Hematopoietic multipotent progenitor cell treated with erythropoietin and hydrocortisone succinate and interleukin-3 and kit ligand, for 17 days (in vitro differentiated cells): ENCODE results near the gene DBP.

ENCODE experiments used
- DNase-seq: peaks from one replicate; pipeline ENCODE4 v3.0.0-alpha.2; 2015; ENCODE audit warnings: low spot score

The DBP gene

DNA sequence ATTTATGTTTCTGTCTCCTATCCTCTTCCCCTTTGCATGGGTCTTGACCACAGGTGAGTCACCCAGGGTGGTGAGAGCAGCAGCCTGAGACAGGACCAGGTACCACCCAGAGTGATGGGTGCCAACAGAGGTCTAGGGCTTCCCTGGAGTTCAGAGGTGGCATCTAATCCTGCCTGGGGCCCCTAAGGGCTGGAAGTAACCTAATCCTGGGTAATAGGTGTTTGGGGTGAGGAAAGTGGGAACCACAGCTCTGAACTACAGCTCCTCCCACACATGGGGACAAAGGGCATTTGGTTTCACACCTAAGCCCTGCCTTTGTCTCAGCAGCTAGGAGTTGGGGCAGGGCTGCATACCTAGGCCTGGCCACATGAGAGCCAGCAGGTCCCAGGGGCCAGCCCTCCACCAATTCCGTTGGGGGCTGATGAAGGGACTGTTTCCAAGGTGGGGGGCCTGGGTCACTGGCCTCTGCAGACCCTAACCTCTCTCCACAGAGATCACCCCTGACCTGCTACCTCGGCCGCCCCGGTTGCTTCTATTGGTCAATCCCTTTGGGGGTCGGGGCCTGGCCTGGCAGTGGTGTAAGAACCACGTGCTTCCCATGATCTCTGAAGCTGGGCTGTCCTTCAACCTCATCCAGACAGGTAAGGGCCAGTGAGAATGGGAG, 9.8 kb downstream of the DBP start:
- DNase-seq = no peak

DNA sequence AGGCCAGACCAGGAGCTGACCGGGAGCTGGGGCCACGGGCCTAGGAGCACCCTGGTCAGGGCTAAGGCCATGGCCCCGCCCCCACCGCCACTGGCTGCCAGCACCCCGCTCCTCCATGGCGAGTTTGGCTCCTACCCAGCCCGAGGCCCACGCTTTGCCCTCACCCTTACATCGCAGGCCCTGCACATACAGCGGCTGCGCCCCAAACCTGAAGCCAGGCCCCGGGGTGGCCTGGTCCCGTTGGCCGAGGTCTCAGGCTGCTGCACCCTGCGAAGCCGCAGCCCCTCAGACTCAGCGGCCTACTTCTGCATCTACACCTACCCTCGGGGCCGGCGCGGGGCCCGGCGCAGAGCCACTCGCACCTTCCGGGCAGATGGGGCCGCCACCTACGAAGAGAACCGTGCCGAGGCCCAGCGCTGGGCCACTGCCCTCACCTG, 11.3 kb downstream of the DBP start:
- DNase-seq = no peak

DNA sequence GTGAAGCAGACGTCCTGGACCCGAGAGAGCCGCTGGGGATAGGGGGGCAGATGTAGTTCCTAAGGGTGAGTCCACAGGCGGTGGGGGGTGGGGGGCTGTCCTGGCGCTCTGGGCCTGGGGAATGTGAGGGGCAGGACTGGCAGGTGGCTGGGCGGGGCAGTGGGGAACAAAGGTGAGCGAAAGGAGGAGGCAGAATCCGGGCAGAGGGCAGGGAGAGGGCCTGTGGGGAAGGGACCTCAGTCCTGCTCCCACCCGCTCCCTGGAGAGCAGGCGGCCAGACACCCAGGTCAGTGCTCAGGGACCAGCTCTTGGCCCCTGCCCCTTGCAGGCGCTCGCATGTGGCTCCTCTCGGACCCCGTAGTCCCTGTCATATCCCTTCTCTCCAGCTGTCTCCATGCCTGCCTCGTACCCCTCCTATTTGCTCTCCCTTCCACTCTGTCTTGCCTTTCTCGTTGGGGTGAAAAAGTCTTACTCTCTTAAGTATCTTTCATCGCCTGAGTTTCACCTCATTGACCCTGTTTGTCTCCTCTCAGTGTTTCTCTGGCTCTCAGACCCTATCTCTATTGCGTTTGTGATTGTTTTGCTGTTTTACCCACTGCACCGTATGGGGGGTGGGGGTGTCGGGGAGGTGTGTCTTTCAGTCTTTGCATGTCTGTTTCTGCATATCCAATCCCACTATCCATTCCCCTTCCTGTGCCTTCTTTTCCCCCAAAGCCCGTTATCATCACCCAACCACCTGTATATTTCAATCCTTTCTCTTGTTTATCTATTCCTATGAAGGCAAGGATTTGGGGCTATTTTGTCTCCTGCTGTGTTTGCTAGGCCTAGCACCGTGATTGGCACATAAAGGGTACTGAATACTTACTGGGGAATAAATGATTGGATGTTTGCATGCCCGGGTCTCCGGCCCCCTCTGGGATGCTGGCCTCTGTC, 12.1 kb downstream of the DBP start:
- no peak for DNase-seq

DNA sequence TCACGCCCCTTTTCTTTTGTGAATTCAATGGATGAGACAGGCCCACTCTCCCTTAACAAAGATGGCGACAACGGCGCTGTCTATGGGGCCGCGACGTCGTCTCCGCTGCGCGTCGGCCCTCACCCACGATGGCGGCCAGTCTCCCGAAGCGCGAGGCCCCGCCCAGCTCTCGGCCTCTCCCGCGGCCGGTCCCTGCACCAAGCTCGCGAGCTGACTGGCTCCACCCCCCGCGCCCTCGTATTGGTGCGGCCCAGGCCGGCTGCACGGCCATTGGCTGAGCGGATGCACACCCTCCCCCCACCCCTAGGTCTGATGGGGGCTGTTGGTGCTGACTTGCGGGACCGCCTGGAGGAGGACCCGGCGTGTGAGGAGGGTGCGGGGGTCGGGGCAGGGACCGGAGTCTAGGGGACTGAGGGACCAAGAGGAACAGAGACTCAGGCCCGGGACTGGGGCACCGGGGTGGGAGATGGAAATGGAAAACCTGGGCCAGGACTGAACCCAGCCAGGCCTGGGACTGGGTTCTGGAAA, 13.0 kb downstream of the DBP start:
- peak; percentile 97 for DNase-seq

DNA sequence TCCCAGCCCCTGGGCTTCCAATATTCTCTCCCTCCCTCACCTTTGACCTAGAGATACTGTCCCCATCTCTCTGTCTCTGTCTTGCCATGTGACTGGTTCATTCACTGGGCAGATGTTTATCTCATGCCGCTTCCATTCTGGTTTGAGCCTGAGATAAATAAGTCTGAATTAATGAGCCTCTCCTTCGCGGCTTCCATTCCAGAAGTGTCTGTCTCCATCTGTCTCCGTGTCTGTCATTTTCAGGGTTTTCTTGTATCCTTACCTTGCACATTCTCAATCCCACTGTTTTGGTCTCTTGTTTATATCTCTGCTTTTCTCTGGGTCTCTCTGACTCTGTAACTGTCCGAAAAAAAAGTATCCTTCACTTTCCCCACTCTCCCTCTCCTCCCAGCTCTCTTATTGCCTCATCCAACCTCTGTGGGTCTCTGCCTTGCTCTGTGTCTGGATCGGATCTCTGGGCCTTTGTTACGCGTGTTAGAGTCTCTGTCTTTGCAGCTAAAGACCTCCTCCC, 13.6 kb downstream of the DBP start:
- DNase-seq = no peak

DNA sequence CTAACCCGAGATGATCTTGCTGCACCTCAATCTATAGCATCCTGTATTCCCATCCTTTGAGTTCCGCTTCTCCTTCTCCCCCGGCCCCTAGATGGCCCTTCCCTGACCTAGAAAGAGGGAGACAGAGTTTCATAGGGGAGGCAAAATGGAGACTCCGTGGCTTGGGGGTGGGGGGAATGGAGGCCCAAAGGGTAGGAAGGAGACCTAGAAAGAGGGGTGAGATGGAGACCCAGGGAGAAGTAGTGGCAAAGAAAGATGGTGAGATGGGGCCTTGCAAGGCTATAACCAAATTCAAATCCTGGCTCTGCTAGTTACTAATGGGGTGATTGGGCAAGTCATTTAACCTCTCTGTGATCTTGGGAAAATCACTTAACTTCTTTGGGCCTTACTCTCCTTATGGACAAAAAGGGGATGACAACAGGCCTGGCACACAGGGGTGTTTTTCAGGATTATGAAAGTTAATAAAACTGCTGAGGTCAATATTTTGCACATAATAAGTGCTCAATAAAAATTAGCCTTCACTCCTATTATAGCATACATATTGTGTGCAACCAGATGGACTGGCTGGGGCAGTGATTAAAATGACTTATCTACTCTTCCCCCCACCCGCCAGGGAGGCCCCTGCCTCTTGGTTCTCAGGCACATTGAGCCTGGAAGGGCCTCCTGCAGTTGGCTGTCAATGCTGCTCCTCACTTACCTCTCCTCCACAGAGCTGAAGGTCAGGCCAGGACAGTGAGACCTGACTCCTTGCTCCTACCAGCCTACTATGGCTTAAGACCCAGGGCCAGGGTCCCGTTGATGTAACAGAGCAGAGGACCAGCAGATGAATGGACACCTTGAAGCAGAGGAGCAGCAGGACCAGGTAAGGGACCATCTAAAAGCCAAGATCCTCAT, 17.2 kb downstream of the DBP start:
- DNase-seq = no peak

DNA sequence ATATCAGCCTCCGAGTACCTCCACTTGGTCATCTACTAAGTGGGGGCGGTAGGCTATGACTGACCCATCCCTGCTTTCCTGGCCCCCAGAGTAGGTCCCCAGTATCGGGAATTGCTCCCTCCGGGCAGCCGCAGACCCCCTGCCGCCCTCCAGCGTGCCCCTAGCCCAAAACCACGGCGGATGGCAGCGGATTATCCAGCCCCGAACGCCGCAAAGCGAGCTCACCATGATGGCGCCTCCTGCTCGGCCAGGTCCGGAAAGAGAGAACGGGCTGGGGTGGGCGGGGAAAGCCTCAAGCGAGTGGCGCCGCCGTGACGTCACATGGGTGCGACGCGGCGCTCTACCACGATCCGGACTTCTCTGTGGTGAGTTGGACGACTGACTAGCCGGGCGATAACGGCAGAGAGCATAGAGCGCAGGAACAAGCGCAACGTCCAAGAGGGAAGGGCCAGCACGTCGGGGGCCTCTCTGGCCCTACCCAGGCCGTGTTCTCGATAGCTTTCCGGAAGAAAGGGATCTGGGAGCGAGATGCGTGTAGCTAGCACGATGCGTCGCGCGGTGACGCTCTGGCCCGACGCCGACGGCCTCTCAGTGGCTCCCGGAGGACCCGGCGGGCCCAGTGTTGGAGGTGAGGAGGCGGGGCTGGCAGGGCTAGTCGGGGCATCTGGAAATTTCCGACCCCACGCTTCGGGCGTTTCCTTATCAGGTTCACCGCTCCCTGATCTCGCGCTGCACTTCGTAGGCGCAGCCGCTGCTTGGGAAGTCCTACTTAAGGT, 18.1 kb downstream of the DBP start, which contains the start of the genes RPL18 and SPHK2:
TSS of gene RPL18 (minus strand) at position 263 of the 776 bp plus-strand sequence. CDS start at position 228, 35 bp downstream.
TSS of gene SPHK2 (plus strand) at position 591 of the 776 bp plus-strand sequence. CDS start 1,009 bp downstream, outside the sequence.
- DNase-seq = peak; percentile 98

DNA sequence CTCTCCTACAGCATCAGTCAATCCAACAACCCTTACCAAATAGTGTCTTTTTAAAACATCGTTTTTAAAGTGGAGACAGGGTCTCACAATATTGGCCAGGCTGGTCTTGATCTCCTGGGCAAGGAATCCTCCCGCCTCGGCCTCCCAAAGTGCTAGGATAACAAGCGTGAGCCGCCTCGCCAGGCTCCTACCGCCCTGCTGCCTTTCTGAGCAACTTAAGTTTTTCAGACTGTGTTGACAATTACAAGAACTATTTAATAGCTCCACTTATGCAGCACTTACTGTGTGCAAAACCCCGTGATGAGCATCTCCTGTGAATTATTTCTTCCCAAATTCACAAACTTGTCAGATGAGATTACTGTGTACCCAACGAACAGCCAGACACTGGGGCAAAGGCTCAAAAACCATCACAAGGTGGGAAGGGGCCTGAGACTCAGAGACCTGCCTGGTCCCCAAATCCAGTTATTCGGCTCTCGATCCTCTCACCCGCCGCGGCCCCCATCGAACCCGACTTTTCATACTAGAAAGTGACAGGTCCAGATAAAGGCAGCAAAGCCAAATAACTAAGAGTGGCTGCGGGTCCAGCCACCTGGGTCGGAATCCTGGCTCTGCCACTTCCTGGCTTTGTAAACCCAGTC, 18.8 kb downstream of the DBP start:
- DNase-seq = no peak

DNA sequence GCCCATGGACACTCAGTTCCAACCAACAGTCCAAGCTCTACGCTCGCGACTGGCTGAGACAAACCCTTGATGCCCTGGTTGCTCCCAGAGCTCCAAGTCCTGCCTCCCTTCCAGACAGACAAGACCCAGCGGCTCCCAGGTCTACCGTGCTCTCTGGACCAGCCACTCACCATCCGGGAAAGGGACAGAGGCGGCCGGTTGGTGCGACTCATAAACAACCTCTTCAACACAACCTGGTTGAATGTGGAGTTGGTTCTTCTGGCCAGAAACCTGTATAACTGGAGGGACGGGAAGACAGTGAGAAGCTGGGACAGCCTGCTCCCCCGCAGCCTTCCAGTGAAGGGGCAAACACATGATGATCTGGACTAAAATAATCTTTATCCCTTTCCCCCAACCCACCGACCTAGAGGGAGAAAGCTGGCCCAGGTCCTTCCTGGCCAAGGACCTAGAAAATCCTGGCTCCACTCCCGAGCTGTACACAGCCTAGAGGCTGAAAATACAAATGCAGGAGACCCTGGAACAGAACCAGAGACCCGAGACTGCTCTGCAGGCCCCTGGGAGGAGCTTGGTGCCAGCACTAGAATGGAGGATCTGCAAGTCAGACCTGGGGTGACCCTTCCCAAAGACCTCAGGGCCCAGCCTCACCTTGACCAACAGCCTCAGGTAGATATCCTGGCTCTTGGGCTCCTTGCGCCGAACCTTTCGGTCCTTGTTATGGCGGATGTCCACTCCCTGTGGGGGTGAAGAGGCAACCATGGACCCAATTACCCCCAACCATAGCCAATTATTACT, 19.8 kb downstream of the DBP start:
- DNase-seq = no peak

DNA sequence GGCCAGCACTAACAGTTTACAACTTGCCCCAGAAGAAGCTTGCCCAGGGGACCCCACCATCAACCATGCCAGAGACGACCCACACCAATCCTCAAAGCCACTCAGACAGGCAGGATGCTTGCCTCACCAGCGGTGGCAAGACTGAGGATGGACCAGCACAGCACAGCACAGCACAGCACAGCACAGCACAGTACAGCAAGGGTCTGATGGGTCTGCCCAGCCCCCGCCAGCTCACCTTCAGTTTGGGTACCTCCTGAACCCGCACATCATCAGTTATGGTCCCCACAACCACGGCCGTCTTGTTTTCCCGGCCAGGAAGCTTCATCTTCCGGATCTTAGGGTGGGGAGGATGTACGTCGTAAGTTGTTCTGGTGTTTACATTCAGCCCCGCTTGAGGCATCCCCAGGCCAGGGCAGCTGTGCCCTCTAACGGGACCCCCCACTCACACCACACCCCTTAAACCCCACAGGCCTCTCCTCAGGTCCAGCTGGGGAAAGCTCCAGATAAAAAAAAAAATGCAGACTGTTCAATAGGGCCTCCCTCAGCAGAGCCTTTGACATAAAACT, 20.6 kb downstream of the DBP start:
- DNase-seq = no peak

DNA sequence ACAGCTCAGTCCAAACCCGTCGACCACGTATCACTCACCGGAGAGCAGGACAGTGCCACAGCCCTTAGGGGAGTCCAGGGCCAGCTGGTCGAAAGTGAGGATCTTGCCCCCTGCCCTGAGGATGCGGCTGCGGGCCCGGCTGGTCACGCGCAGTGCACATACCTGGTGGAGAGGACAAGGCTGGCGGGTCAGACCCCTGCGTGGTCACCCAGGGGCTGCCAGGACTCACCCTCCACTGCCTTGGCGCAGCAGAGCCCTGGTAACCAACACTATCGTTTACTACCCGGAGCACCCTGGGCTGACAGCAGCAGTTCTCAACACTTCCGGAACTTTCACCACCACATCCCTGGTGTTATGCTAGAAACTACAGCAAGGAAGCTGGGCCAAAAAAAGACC, 21.1 kb downstream of the DBP start:
- no peak for DNase-seq

DNA sequence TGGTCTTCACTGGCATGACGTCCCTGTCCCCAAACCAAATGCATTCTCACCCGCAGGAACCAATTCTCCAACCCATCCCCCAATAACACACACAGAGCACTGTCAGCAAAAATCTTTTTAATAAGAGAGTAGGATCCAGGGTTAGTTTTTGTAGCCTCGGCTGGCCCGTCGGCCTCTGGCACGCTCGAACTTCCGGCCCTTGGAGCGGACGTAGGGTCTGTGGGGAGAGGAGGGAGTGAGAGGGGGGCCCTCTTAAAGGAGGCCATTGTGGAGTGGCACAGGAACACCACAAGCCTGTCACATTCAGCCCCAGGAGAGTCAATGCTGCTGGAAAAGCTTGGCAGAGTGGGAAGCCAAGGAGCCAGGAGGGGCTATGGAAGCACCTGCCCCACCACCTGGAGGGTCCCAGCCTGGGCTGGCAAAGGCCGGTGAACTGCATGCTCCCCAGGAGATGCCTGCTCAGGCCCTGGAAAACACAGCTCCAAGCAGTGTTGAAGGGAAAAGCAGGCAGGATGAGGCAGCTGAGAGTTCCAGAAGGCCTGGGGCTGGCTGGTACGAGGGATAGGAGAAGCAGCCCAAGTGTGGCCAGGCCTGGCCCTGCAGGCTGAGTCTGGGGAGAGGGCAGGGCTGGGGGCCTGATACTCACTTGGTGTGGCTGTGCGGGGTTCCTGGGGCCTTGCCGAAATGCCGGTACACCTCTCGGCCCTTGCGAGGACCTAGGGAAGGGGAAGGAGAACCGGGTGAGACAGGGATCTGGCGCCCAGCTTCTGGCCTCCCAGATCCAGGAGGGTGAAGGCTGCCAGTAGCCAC, 21.7 kb downstream of the DBP start:
- no peak for DNase-seq

DNA sequence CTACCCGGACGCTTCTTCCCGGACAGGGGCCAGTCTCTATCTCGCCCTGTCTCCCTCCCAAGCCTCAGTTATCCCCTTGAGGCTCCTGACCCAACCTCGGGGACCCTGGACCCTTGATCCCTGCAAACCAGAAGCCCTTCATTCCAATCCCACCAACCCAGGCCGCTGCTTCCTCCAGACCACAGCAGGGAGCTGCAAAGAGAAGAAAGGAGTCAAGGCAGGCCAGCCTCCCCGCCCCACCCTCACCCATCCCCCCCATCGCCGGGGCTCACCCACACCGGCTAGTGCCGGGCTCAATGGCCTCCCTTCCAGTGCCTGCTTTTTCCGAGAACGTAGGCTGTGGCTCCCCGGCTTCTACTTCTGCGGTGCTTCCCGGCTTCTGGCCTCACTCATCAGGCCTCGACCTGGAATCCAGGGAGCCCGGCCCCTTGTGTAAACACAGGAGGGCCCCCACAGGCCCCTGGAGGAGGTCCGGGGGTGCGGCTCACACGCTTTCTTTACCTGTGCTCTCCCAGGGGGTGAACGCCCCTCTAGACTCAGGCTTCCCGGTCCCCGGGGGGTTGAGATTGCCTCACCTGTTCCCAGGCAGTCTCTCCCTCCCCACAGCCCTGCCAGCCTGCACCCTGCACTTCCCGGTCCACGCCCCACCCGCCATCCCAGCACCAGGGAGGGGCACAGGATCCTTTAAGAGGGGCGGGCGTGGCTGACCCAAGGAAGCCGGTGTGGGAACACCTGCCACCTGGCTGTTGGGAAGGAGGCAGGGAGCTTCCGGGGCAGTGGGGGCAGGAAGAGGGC, 22.5 kb downstream of the DBP start, which contains the start of gene FAM83E:
TSS of gene FAM83E (minus strand) at position 641 of the 795 bp plus-strand sequence. CDS start 1,704 bp downstream, outside the sequence.
- no peak for DNase-seq

DNA sequence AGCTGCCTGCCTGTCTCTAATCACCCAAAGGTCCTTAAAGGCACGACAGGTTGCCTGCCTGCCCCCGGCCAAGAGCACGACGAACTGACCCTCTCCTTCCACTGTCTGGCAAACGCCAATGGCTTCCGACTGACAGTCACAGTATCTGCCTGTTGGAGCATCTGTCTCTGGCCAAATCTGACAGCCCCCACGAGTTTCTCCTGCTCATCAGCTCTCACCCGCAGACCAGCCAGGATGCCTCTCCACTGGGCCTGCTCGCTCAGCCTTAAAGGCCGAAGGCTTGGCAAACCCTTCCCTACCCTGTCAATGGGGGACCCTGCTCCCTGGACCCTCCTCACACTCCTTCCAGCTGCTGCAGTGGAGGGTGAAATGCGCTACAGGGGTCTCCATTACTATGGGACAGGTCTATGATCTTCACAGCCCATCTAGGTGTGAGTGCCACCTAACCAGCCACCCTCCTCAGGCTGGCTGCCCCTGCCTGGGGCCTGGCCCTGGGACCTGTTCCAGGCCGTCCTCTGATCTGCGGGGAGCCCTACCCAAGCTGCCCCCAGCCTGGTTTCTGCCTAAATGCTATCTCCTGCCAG, 23.2 kb downstream of the DBP start:
- no peak for DNase-seq

DNA sequence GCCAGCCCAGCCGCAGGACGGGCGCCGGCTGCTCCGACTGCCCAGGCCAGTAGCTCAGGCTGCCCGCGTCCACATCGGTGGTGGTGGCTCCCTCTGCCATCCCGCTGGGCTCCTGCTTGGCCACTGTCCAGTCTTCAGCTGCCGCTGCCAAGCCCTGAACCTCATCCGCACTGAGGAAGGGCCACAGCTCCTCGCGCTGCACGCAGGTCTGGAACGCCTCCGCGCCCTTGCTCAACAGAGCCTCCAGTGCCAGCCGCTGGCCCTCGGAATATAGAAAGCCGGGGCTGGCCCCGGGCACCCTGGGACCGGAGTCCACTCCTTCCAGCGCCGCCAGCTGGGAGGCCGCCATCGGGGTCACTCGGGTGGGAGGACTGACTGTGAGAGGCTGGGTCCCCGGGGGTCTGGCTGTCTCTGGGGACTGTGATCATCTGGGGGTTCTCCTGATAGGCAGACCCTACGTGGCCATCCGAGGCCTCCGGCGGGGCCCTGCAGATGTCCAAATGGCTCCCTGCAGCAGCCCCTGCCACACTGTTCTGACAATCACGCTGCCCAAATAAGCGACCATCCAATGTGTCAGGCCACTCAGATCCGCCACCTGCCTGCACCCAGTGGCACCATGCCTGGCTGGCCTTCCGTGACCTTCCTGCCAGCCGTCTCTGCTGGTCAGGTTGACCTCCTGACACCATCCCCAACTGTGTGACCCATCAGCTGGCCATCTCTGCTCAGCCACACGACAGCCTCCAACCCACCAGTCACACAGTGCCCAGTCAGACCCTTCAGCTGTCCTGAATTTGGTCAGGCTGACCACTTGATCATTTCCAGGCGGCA, 23.9 kb downstream of the DBP start:
- no peak for DNase-seq

DNA sequence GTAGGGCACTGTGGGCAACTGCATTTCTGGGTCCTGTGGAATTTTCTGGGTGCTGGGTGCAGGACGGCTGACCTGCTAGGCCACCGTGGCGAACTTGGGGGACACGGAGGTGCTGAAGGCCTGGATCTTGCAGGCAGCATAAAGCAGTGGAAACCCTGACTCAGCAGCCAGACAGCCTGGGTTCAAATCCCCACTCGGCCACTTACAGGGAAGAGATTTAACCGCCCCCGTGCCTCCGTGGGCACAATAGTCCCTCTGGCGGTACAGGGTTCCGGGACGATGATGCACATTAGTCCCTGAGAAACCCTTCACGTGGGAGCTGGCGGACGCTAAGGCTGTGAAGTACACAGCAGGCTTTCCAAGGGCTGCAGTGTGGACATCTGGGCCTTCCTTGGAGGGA, 25.3 kb downstream of the DBP start:
- DNase-seq = no peak
